Uterus (tissue), 4 donors: ENCODE results near the gene ZNF208. TPM values are rescaled to one million over a fixed set of nuclear protein-coding genes. Genes with fewer than 3 reads are reported as not detected.

Experiments used
- DNase-seq, 2 donors: peaks; one replicate each; pipeline ENCODE4 v3.0.0-alpha.2; 2019 to 2020
- H3K27ac ChIP-seq, 2 donors: fragments of 200-600 bp; sonication (generic); 1 replicate in 1 of 2; 2 replicates in 1 of 2; pipeline ENCODE4 v1.5.1; 2016 to 2018
- H3K27me3 ChIP-seq, 2 donors: fragments of 200-600 bp; sonication (generic); one replicate each; pipeline ENCODE4 v1.5.1; 2018 to 2019; ENCODE audit warnings: control low read depth in 1 of 2
- H3K36me3 ChIP-seq, 2 donors: fragments of 200-600 bp; sonication (generic); one replicate each; pipeline ENCODE4 v1.5.1; 2019; ENCODE audit warnings: control low read depth in 1 of 2
- H3K4me1 ChIP-seq, 2 donors: fragments of 200-600 bp; sonication (generic); one replicate each; pipeline ENCODE4 v1.5.1; 2018 to 2019; ENCODE audit warnings: control low read depth in 1 of 2
- H3K4me3 ChIP-seq, 2 donors: fragments of 200-600 bp; sonication (generic); 1 replicate in 1 of 2; 2 replicates in 1 of 2; pipeline ENCODE4 v1.5.1; 2018 to 2019; ENCODE audit warnings: mild to moderate bottlenecking in 1 of 2
- H3K9me3 ChIP-seq, 2 donors: fragments of 200-600 bp; sonication (generic); one replicate each; pipeline ENCODE4 v1.5.1; 2019; ENCODE audit warnings: control low read depth in 1 of 2
- CTCF ChIP-seq, 4 experiments: fragments of 200-600 bp in 2 of 4; fragments of 450-650 bp in 2 of 4; sonication (generic) in 2 of 4; IDR thresholded peaks; one replicate each; pipeline ENCODE4 v1.5.1; 2016 to 2019; ENCODE audit warnings: antibody characterized with exemption in 4 of 4, mild to moderate bottlenecking in 2 of 4, moderate library complexity in 1 of 4
- POLR2A ChIP-seq, 2 donors: fragments of 450-650 bp; IDR thresholded peaks; one replicate each; pipeline ENCODE4 v1.6.1; 2016; ENCODE audit warnings: antibody characterized with exemption in 2 of 2, mild to moderate bottlenecking in 1 of 2, moderate library complexity in 1 of 2
- intact Hi-C: fragments of 100-400 bp; cut with DNase I; formaldehyde crosslinking; loops from one replicate; pipeline ENCODE4 v1.15.1; 2023; ENCODE audit warnings: low total_unique reads
- total RNA-seq, 4 donors: library from RNA; depleted of rRNA in 3 of 4; stranded (reverse); fragments of >200 nt in 3 of 4; gene quantifications; one replicate each; pipeline versions ENCODE4 v1.1.0 to v1.2.4, GENCODE V29; 2014 to 2023
- donor health status: DM: yes; HTN: yes; CAD: no.

ZNF208 gene
- total RNA-seq, 4 donors from 2014 or later, result 2.3 to 49.6 (median 13.4) TPM

- H3K4me1 ChIP-seq, result no peaks in the 10 kb centered on the region
- intact Hi-C loops, result no loop called here
- no peaks in the 10 kb centered on the region for H3K36me3 ChIP-seq
- H3K27ac ChIP-seq, result no peak overlapping the region
- TF ChIP-seq POLR2A (IDR thresholded peaks at IDR 0.05) (no peak), CTCF (IDR thresholded peaks at IDR 0.05) (no peak)
- no peaks in the 10 kb centered on the region for H3K9me3 ChIP-seq
- H3K27me3 ChIP-seq, result no peaks in the 10 kb centered on the region
- no peak overlapping the region for H3K4me3 ChIP-seq
- DNase-seq, result no peak
Measured at GRCh38 chr19:21921691-21922180, 89.0 kb downstream of the ZNF208 start.

- Histone ChIP-seq H3K4me3 (no peak overlapping the region), H3K9me3 (no peaks in the 10 kb centered on the region), H3K27me3 (no peaks in the 10 kb centered on the region), H3K27ac (no peak overlapping the region), H3K36me3 (no peaks in the 10 kb centered on the region), H3K4me1 (no peaks in the 10 kb centered on the region)
- TF ChIP-seq POLR2A (IDR thresholded peaks at IDR 0.05), result no peak
- no peak for TF ChIP-seq CTCF (IDR thresholded peaks at IDR 0.05)
- DNase-seq, result no peak
- intact Hi-C loops, result no loop called here
Measured at GRCh38 chr19:21915411-21915810, 95.3 kb downstream of the ZNF208 start.

GRCh38 chr19:21912654-21913053 lies 98.1 kb downstream of the ZNF208 start:
- Histone ChIP-seq H3K27me3 (no peaks in the 10 kb centered on the region), H3K36me3 (no peaks in the 10 kb centered on the region), H3K9me3 (no peaks in the 10 kb centered on the region), H3K4me1 (no peaks in the 10 kb centered on the region), H3K27ac (no peak overlapping the region), H3K4me3 (no peak overlapping the region)
- TF ChIP-seq CTCF (IDR thresholded peaks at IDR 0.05) (no peak), POLR2A (IDR thresholded peaks at IDR 0.05) (no peak)
- no peak for DNase-seq
- intact Hi-C loops, result no loop called here

- H3K27ac ChIP-seq, result no peak overlapping the region
- no peaks in the 10 kb centered on the region for H3K4me1 ChIP-seq
- no peak for TF ChIP-seq POLR2A (IDR thresholded peaks at IDR 0.05)
- no peak for TF ChIP-seq CTCF (IDR thresholded peaks at IDR 0.05)
- no peak overlapping the region for H3K4me3 ChIP-seq
- DNase-seq, result no peak
- H3K9me3 ChIP-seq, result no peaks in the 10 kb centered on the region
- intact Hi-C loops, result no loop called here
- no peaks in the 10 kb centered on the region for H3K36me3 ChIP-seq
- H3K27me3 ChIP-seq, result no peaks in the 10 kb centered on the region
Measured at GRCh38 chr19:21910318-21910717, 100.4 kb downstream of the ZNF208 start.

GRCh38 chr19:21908066-21908465 lies 102.7 kb downstream of the ZNF208 start:
- Histone ChIP-seq H3K4me3 (no peak overlapping the region), H3K27me3 (no peaks in the 10 kb centered on the region), H3K36me3 (no peaks in the 10 kb centered on the region), H3K4me1 (no peaks in the 10 kb centered on the region), H3K9me3 (no peaks in the 10 kb centered on the region), H3K27ac (no peak overlapping the region)
- DNase-seq, result no peak
- TF ChIP-seq CTCF (IDR thresholded peaks at IDR 0.05) (no peak), POLR2A (IDR thresholded peaks at IDR 0.05) (no peak)
- intact Hi-C loops, result no loop called here
